GM12892 (cell line): ENCODE data around the gene APBB1.

ENCODE experiments used
- POLR2A ChIP-seq: IDR thresholded peaks from 2 replicates; pipeline ENCODE4 v1.6.1; 2011; ENCODE audit warnings: low read depth, low read length, control low read depth
- TAF1 ChIP-seq: IDR thresholded peaks from 2 replicates; pipeline ENCODE4 v1.6.1; 2011; ENCODE audit warnings: low read depth, mild to moderate bottlenecking, control low read depth, low read length, borderline replicate concordance

DNA sequence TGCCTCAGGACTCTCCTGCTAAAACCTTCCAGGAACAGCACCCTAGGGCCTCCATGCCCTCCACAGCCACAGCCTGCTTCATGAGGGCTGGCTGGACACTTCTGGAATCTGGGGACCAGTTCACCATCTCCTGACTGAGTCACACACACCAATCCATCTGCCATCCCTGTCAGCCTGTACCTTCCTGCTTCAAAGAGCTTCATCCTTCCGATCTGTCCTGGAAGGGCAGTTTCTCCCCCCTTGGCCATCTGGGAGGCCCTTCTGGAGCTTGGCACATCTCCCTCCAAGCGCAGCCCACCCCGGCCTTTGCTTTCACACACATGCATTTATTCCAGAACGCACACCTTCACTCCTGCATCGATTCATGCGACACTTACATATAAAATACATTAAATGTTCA lies 13.0 kb downstream of the APBB1 start:
- TF ChIP-seq POLR2A (no peak), TAF1 (no peak)
